Measurements from ENCODE around the gene HOXA2. TPM values are rescaled to one million over a fixed set of nuclear protein-coding genes. Genes with fewer than 3 reads are reported as not detected.

HOXA2 gene
- total RNA-seq = 0.59 and 1.0 TPM in 2 replicates

DNA sequence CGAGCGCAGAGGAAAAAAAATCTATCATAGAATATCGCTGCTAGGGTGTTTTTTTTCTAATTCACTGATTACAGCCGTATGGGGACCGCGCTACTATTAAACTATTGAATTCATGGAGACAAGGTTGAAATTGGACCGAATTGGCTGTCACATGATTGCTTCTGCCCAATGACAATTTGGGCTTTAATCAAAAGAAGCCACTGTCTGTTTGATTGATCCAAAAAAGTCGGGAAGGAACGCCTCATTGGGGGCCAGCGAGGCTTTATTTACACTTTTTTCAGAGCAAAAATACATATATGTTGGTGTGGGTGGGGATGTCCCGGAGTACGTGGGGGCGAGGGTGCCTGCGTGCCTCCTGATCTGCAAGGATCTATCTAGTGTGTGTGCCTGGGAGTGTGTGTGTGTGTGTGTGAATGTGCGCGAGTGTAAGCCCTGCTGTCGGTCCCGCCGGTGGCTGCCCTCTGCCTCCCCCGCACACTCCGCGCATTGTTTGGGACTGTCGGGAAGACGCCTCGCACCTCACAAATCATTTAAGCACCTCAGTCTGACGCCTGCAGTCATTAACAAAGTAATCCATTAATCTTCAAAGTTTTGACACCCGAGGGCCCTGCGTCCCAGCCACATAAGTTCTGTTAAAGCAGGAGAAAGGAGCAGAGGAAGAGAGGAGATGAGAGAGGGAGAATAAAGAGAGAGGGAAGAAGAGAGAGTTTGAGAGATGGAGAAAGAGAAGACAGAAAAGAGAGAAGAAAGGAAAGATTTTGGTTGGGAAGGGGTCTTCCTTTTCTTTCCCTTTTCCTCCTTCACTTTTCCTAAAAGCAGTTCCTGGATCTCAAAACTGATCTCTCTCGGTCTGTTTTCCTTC, at the start of gene HOXA2:
HOXA2 (minus strand) TSS at position 103 of the 862 bp plus-strand sequence. CDS start 183 bp downstream, outside the sequence.
- DNase-seq (ENCODE audit: low read depth, low spot score) = no peak

GRCh38 chr7:27151341-27151930, 49.0 kb upstream of the HOXA2 start:
- no peak for DNase-seq (ENCODE audit: low read depth, low spot score)

DNA sequence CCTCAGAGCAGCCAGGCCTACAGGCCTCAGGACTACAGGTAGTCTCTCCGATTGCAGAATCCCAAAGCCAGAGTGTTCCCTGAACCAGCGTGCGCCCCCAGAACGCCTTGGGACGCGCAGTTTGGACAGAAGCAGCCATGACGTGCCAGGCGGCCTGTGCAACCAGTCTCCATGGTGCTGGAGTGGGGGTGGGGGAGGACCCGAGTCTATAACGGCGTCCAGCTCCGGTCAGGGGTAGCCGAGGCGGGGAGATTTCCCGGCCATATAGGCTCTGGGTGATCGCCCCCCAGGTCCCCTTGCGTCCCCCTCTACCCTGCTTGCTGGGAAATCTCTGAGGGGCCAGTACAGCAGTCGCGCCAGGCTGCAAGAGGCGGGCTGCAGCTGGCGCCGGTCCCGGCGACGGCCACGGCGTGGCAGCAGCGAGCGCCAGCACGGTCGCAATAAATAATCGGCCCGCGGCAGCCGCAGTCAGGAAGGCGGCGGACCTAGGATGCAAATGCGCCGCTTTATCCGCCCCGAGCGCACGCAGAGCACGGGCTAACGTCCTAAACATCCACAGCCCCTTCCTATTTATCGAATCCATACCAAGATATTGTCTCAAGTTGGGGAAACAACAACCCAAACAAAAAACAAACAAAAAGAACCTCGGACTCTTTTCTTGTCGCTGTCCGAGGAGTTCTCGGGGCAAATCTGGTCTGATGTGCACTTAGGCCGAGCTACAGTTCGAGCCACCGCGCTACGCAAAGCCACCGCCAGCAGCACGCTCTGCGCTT, 48.3 kb upstream of the HOXA2 start:
- DNase-seq (ENCODE audit: low read depth, low spot score) = no peak

DNA sequence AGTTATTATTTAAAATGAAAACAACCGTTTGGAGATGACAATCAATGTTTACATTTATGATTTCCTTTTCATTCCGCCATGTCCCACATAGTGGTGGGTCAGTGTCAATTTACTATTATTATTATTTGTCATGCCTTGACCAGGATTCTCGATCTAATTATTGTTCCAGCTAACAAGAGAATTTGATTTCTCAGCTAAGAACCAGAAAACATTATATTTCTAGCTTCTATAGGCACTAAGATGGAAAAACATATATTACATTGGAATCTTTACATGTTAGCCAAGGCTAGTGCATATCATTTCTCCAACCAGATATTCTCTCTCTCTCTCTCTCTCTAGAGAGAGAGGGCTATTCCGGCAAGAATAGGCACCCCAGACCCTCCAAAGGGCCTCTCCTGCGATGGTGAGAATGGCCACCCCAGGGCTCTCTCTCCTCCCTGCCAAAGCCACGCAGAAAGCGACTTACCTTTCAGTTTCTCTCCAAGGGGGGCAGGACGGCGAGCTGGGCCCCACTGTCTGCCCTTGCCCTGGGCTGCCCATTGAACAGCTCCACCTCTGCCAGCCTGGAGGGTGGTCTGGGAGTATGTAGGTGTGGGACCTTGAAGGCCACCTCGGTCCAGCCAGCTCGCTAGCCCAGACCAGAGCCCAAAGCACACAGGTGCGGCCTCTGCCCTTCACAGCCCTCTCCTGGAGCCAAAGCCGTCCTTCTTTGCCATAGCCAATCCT, 47.5 kb upstream of the HOXA2 start:
- DNase-seq (ENCODE audit: low read depth, low spot score) = no peak

DNA sequence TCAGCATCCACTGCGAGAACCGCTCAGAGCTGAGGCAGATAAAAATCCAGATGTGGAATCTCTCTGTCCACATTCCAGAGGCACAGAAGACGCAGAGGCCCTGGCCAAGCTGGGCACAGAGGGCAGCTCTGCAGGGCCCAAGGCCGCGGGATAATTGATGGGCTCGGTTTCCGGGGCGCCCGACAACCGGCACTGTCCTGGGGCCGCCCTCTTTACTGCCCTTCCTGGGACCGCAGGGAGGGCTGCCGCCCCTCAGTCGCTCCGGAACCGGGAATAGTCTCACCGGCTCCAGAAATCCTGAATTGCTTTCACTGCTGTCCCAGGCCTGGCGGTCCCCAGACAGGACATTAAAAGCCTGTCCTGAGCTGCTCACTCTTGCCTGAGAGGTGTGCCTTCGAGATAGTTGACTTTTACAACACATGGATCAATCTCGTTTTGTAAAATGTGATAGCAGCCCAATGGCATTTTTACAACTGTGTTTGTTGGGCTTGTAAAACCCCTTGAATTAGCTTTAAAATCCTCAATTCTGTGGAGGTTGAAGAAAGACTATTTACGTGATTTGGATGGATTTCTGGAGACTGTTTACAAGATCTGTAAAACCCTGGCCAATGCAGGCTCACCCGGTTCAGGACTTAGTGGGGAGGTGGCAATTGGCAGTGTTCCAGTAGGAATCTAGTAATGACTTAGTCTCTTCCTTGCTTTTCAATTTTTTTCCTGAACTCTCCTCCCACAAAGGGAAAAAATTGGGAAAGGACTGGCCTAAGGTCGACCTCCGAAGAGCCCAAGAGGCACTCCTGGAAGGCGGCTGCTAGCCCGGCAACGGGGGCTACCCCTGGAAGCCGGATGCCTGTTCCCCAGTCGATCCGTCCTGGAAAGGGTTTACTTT, 46.5 kb upstream of the HOXA2 start:
- no peak for DNase-seq (ENCODE audit: low read depth, low spot score)

GRCh38 chr7:27148031-27148755, 45.7 kb upstream of the HOXA2 start:
- no peak for DNase-seq (ENCODE audit: low read depth, low spot score)

DNA sequence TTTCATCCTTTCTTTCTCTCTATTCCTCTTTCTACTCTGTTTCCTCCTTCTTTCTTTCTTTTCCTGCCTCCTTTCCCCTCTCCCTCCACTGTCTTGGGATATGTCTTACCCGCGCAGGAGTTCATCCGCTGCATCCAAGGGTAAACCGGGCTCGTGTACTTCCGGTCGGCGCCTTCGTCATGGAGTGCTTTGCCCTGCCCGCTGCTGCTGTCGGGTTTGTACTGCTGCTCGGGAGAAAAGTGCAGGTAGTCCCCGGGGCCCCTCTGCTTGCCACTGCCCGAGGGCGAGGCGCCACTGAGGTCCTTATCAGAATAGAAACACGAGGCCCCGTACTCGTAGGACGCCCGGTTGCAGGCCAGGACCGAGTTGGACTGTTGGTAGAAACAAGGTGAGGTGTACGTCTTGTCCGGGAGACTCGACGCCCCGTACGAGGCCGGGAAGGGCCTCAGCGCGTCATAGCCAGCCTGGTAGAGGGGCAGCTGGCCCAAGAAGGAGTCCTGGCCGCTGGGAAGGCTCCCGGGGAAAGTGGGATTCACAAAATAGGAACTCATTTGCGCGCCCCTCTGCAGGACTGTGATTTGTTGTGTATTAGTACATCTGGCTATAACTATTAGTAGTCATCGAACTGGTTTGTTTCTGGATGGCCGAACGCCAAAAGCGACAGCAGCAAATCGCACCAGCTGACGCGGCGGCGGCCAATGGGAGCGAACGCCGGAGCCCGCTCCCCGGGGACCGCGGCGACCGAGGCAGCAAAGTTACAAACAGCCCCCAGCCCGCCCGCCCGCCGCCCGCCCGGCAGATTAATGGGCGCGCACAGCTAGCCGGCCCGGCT, 44.9 kb upstream of the HOXA2 start, which contains the start of gene HOXA6:
HOXA6 (minus strand) TSS at position 576 of the 832 bp plus-strand sequence; CDS start at position 551, 25 bp downstream.
- DNase-seq (ENCODE audit: low read depth, low spot score) = no peak

- DNase-seq (ENCODE audit: low read depth, low spot score) = no peak
Measured at GRCh38 chr7:27146491-27147198, 44.2 kb upstream of the HOXA2 start.

- DNase-seq (ENCODE audit: low read depth, low spot score) = no peak
Measured at GRCh38 chr7:27145914-27146412, 43.5 kb upstream of the HOXA2 start.

GRCh38 chr7:27145165-27145913, 42.9 kb upstream of the HOXA2 start:
- DNase-seq (ENCODE audit: low read depth, low spot score) = no peak

GRCh38 chr7:27144781-27145164, 42.3 kb upstream of the HOXA2 start:
- no peak for DNase-seq (ENCODE audit: low read depth, low spot score)

- no peak for DNase-seq (ENCODE audit: low read depth, low spot score)
Measured at GRCh38 chr7:27143950-27144780, 41.7 kb upstream of the HOXA2 start.

- DNase-seq (ENCODE audit: low read depth, low spot score) = peak; percentile 79
Measured at GRCh38 chr7:27143023-27143949, 40.8 kb upstream of the HOXA2 start, which contains the start of gene HOXA5. HOXA5 (minus strand) TSS chr7:27143681; CDS start chr7:27143607, 74 bp downstream.

GRCh38 chr7:27142580-27143022, 40.1 kb upstream of the HOXA2 start:
- DNase-seq (ENCODE audit: low read depth, low spot score) = no peak
